Panc1 (cell line): ENCODE data around the gene GABARAP.

ENCODE experiments used
- POLR2AphosphoS5 ChIP-seq: IDR thresholded peaks from 2 replicates; pipeline ENCODE4 v1.6.1; 2012; ENCODE audit warnings: mild to moderate bottlenecking, low read depth, low read length, moderate library complexity
- SIN3A ChIP-seq: IDR thresholded peaks from 2 replicates; pipeline ENCODE4 v1.6.1; 2012; ENCODE audit warnings: low read depth, mild to moderate bottlenecking, low read length, moderate library complexity, borderline replicate concordance; ENCODE audit not compliant: insufficient read depth
- TF ChIP-seq, protein P1 (sequence below): fragments of 450-650 bp; IDR thresholded peaks from 2 replicates; pipeline ENCODE4 v1.5.1; 2017; ENCODE audit warnings: mild to moderate bottlenecking

- TF ChIP-seq, protein P1, sequence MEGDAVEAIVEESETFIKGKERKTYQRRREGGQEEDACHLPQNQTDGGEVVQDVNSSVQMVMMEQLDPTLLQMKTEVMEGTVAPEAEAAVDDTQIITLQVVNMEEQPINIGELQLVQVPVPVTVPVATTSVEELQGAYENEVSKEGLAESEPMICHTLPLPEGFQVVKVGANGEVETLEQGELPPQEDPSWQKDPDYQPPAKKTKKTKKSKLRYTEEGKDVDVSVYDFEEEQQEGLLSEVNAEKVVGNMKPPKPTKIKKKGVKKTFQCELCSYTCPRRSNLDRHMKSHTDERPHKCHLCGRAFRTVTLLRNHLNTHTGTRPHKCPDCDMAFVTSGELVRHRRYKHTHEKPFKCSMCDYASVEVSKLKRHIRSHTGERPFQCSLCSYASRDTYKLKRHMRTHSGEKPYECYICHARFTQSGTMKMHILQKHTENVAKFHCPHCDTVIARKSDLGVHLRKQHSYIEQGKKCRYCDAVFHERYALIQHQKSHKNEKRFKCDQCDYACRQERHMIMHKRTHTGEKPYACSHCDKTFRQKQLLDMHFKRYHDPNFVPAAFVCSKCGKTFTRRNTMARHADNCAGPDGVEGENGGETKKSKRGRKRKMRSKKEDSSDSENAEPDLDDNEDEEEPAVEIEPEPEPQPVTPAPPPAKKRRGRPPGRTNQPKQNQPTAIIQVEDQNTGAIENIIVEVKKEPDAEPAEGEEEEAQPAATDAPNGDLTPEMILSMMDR, result no peak
- no peak for TF ChIP-seq SIN3A
- no peak for TF ChIP-seq POLR2AphosphoS5
Observed at GRCh38 chr17:7266784-7267183, 24.5 kb upstream of the GABARAP start.
